22Rv1 (cell line): Measurements from ENCODE around the gene SSU72.

Experiments used
- H3K27ac ChIP-seq: fragments of 450-650 bp; 2 replicates; pipeline ENCODE4 v1.5.1; 2017
- ZFX ChIP-seq: fragments of 450-650 bp; IDR thresholded peaks from 2 replicates; pipeline ENCODE4 v1.6.1; 2017; ENCODE audit warnings: antibody characterized with exemption, borderline replicate concordance
- TF ChIP-seq, protein P1 (sequence below): fragments of 450-650 bp; IDR thresholded peaks from 2 replicates; pipeline ENCODE4 v1.5.1; 2017; ENCODE audit warnings: mild to moderate bottlenecking

The SSU72 gene

DNA sequence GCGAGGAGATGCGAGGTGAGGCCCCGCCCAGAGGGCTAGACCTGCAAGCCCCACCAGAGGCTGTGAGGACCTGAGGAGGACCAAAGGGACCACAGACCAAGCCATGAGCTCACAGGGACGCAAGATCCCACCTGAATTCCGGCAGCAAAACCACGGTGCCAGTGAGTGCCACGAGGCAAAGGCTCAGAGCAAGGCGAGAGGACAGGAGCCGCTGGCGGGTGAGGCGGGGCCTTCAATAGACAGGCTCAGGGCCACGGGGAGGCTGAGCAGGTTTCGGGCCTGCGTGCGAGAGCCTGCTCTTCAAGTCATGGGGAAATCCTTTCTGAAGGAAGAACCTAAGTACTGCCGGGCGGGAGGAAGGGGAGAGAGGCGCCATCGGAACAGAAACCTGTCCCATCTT is 27.2 kb downstream of the SSU72 start:
- no peak overlapping the region for H3K27ac ChIP-seq
- TF ChIP-seq, protein P1, sequence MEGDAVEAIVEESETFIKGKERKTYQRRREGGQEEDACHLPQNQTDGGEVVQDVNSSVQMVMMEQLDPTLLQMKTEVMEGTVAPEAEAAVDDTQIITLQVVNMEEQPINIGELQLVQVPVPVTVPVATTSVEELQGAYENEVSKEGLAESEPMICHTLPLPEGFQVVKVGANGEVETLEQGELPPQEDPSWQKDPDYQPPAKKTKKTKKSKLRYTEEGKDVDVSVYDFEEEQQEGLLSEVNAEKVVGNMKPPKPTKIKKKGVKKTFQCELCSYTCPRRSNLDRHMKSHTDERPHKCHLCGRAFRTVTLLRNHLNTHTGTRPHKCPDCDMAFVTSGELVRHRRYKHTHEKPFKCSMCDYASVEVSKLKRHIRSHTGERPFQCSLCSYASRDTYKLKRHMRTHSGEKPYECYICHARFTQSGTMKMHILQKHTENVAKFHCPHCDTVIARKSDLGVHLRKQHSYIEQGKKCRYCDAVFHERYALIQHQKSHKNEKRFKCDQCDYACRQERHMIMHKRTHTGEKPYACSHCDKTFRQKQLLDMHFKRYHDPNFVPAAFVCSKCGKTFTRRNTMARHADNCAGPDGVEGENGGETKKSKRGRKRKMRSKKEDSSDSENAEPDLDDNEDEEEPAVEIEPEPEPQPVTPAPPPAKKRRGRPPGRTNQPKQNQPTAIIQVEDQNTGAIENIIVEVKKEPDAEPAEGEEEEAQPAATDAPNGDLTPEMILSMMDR, result no peak
- no peak for TF ChIP-seq ZFX

DNA sequence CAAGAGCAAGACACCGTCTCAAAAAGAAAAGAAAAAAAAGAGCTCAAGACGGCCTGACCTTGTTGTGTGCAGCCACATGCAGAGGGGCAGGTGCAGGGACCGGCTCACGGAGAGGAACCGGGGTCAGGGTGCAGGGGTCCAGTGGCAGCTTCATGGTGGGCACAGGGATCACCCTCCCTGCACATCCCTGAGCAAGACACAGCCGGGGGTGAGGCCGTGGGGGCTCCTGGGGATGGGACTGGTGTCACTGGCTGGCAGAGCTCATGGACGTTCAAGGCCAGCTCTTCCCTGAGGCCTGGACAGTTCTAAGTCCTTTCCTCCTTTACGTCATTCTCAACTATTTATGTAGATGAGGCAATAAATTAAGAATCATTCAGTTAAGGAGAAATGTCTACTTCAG is 27.7 kb downstream of the SSU72 start:
- TF ChIP-seq, protein P1, result no peak
- TF ChIP-seq ZFX, result no peak

DNA sequence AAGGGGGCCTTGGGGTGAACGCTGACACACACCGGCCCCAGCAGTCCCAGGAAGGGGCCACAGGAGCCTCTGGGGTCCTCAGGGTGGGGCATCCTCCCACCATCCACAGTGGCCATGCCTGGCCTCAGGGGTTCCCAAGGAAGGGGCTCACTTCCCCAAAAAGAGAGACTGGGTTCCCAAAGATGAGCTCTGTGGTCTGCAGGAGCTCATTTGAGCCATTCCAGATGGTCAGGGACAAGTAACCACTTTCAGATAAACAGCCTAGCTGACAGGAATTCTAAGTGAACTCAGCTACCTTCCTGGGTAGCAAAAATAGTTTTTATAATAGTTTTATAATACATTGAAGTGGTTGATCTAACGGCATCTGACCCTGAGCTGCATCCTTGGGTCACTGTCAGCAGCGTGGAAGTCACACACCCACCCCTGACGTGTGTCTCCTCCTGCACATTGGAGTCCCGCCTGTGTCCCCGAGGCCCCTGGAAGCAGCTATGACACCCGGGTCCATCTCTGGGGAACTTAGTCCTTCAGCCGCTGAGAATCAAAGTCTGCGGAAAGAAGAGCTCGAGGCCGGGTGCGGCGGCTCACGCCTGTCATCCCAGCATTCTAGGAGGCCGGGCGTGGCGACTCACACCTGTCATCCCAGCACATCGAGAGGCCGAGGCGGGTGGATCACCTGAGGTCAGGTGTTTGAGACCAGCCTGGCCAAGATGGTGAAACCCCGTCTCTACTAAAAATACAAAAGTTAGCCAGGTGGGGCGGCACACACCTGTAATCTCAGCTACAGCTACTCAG is 28.5 kb downstream of the SSU72 start:
- H3K27ac ChIP-seq, result peak overlapping the region; percentile 34; the same call in 1 of the 2 replicates
- TF ChIP-seq ZFX, result no peak
- TF ChIP-seq, protein P1, result no peak

More for the DNA sequence above, 27.7 kb downstream of the SSU72 start:
- H3K27ac ChIP-seq, result no peak overlapping the region

DNA sequence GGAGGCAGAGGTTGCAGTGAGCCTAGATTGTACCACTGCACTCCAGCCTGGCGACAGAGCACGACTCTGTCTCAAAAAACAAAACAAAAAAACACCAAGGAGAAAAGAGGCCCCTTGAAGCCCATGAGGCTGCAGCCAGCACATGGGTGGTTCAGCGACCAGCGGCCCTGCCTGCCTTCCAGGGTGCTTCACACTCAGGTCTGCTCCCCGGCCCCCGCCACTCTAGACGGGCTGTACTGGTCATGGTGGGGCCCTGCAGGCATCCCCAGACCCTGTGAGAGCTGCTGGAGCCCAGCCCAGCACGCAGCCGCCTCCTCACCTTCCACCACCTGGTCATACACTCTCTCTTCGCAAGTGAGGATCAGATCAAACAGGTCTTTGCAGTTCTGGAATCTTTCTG is 30.1 kb downstream of the SSU72 start:
- TF ChIP-seq, protein P1, result no peak
- no peak for TF ChIP-seq ZFX
- peak overlapping the region; percentile 34; the same call in 1 of the 2 replicates for H3K27ac ChIP-seq

DNA sequence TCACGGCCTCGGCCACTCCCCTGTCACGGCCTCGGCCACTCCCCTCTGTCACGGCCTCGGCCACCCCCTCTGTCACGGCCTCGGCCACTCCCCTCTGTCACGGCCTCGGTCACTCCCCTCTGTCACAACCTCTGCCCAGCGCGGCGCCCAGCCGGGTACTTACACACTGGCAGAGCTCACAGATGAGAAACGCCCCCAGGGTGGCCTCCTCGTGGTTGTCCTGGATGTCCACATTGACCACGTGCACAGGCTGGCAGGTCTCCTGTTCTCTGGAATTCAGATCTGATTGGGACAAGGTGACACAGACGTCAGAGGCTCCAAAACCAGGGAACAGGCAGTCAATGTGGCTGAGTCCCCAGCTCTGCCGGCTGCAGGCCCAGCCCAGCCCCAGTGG is 31.0 kb downstream of the SSU72 start:
- peak overlapping the region; percentile 34 for H3K27ac ChIP-seq
- TF ChIP-seq ZFX, result no peak
- TF ChIP-seq, protein P1, result no peak

DNA sequence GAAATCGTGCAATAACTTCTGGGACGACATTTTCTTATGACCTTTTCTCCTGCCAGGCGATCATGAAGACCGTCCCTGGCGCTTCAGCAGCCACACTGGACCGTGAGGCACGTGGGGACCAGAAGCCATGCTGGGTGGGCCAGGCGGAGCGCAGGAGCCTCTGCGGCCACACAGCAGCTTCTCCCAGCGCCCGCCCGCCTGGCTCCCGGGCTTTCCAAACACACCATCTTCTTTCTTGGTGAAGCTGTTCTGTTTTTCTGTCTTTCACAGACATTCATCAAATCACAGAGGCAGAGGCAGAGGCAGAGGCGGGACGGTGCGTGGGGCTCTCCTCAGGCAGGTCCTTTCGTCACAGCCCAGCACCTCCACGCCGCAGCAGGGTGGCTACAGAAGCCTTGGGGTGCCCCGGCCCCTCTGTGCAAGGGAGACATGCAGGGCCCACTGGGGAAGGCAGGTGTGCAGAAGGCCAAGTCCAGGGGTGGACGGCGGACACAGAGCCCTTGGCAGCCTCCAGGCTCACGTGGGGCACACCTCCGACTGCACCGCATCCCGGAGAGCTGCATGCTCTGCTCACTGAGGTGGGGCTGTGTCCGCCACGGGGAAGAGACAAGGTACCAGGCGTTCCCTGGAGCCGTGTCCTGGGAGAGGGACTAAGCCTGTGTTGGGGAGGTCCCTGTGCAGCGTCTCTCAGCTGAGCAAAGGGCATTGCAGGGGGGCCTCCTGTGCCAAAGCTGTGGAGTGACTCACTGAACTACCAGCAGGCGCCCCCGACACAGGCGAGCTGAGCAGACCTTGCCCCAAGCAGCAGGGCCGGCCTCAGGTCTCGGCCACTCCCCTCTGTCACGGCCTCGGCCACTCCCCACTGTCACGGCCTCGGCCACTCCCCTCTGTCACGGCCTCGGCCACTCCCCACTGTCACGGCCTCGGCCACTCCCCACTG is 31.6 kb downstream of the SSU72 start:
- H3K27ac ChIP-seq, result peak overlapping the region; percentile 34
- no peak for TF ChIP-seq ZFX
- TF ChIP-seq, protein P1, result no peak
